ENCODE measurements around the gene ZNF787.

ZNF787 gene

DNA sequence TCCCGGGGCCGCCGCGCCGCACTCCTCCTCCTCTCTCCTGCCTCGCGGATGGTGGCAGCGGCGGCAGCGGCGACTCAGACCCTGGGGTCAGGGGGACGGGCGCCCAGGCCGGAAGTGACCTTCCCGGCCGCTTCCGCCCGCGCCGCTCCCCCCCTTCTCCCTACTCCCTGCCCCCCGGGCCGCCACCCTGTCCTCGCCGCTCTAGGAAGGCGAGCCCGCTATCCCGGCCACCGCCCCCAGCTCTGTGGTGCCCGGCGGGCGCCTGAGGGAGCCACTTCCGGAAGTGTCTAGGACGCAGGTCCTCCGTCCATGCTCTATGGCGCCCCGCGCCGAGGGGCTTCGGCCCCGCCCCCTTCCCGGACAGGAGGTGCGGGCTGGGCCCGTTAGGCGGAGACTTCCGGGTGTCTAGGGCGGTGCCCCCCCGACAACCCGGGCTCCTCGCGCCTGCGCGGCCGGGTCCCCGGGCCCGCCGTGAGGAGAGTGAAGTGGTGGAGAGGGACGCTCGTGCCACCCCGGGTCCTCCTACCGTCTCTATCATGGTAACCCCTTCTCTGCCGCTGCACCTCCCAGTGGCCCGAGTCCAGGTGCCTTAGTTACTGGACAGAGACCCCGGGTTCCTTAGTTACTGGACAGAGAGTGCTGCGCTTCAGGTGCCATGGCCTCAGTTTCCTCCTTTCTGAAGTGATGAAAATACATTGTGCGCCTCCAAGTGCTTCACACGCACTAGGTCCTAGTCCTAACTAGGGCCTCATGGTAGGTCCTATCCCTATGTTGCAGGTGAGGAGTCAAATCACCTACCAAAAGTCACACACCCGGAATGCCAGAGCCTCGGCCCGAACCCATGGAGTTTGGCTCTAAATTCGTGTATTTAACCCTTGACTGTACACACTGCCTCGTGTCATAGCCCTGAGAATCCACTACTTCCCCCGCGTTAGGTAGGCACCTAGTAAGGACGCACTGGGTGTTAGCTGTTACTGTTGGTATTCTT lies at the start of gene ZNF787:
TSS of gene ZNF787 (minus strand) at position 116 of the 988 bp plus-strand sequence. CDS start 18,078 bp downstream, outside the sequence.
- Histone ChIP-seq H3K79me2 (ENCODE audit: insufficient read depth, low read depth) (peaks cover 41% of the 10 kb centered on the region), H3K27ac (peak within 1 kb of the TSS; percentile 94), H3K27me3 (ENCODE audit: insufficient read depth, low read depth) (no peaks in the 10 kb centered on the region), H3K36me3 (ENCODE audit: insufficient read depth) (no peaks in the 10 kb centered on the region), H2AFZ (ENCODE audit: low read depth) (peak within 1 kb of the TSS; percentile 87), H3K9ac (peak within 1 kb of the TSS; percentile 99), H4K20me1 (ENCODE audit: insufficient read depth) (no peaks in the 10 kb centered on the region), H3K4me2 (peak within 1 kb of the TSS; percentile 97), H3K4me3 (IDR thresholded peaks at IDR 0.05; ENCODE audit: insufficient read depth, low read depth, low read length) (no peak within 1 kb of the TSS), H3K4me1 (ENCODE audit: low read depth, poor library complexity, severe bottlenecking) (peaks cover 25% of the 10 kb centered on the region)
- TF ChIP-seq, protein P1, sequence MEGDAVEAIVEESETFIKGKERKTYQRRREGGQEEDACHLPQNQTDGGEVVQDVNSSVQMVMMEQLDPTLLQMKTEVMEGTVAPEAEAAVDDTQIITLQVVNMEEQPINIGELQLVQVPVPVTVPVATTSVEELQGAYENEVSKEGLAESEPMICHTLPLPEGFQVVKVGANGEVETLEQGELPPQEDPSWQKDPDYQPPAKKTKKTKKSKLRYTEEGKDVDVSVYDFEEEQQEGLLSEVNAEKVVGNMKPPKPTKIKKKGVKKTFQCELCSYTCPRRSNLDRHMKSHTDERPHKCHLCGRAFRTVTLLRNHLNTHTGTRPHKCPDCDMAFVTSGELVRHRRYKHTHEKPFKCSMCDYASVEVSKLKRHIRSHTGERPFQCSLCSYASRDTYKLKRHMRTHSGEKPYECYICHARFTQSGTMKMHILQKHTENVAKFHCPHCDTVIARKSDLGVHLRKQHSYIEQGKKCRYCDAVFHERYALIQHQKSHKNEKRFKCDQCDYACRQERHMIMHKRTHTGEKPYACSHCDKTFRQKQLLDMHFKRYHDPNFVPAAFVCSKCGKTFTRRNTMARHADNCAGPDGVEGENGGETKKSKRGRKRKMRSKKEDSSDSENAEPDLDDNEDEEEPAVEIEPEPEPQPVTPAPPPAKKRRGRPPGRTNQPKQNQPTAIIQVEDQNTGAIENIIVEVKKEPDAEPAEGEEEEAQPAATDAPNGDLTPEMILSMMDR (conservative IDR thresholded peaks at IDR 0.05; ENCODE audit: low read depth, low read length): no peak

GRCh38 chr19:56170261-56170660 lies 49.2 kb upstream of the ZNF787 start:
- Histone ChIP-seq H3K9ac (no peak overlapping the region), H3K4me1 (ENCODE audit: low read depth, poor library complexity, severe bottlenecking) (no peaks in the 10 kb centered on the region), H3K27me3 (ENCODE audit: insufficient read depth, low read depth) (no peaks in the 10 kb centered on the region), H3K27ac (no peak overlapping the region), H2AFZ (ENCODE audit: low read depth) (no peak overlapping the region), H3K36me3 (ENCODE audit: insufficient read depth) (no peaks in the 10 kb centered on the region), H3K79me2 (ENCODE audit: insufficient read depth, low read depth) (no peaks in the 10 kb centered on the region), H3K4me2 (no peak overlapping the region), H3K4me3 (IDR thresholded peaks at IDR 0.05; ENCODE audit: insufficient read depth, low read depth, low read length) (no peak overlapping the region), H4K20me1 (ENCODE audit: insufficient read depth) (no peaks in the 10 kb centered on the region)
- TF ChIP-seq, protein P1 (conservative IDR thresholded peaks at IDR 0.05; ENCODE audit: low read depth, low read length): no peak

DNA sequence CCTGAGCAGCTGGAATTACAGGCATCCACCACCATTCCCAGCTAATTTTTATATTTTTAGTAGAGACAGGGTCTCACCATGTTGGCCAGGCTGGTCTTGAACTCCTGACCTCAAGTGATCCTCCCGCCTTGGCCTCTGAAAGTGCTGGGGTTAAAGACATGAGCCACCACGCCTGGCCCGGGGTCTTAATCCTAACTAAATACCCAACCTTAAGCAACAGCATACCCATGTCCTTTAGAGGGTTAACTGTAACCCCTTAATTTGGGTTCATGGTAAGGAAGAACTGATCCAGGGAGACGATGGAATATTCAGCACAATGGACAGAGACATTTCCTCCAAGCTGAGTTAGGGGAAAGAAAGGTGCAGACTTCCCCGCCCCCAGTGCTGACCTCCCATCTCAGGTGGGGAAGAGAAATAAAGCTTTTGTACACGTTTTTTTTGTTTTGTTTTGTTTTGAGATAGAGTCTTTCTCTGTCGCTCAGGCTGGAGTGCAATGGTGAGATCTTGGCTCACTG lies 46.0 kb upstream of the ZNF787 start:
- TF ChIP-seq, protein P1 (conservative IDR thresholded peaks at IDR 0.05; ENCODE audit: low read depth, low read length): no peak
- Histone ChIP-seq H2AFZ (ENCODE audit: low read depth) (no peak overlapping the region), H3K27ac (no peak overlapping the region), H3K4me2 (no peak overlapping the region), H3K4me1 (ENCODE audit: low read depth, poor library complexity, severe bottlenecking) (no peaks in the 10 kb centered on the region), H3K79me2 (ENCODE audit: insufficient read depth, low read depth) (no peaks in the 10 kb centered on the region), H3K27me3 (ENCODE audit: insufficient read depth, low read depth) (no peaks in the 10 kb centered on the region), H3K36me3 (ENCODE audit: insufficient read depth) (no peaks in the 10 kb centered on the region), H3K4me3 (IDR thresholded peaks at IDR 0.05; ENCODE audit: insufficient read depth, low read depth, low read length) (no peak overlapping the region), H4K20me1 (ENCODE audit: insufficient read depth) (no peaks in the 10 kb centered on the region), H3K9ac (no peak overlapping the region)

GRCh38 chr19:56163097-56163496 lies 42.0 kb upstream of the ZNF787 start:
- Histone ChIP-seq H3K27ac (no peak overlapping the region), H3K9ac (no peak overlapping the region), H3K79me2 (ENCODE audit: insufficient read depth, low read depth) (no peaks in the 10 kb centered on the region), H3K4me1 (ENCODE audit: low read depth, poor library complexity, severe bottlenecking) (no peaks in the 10 kb centered on the region), H4K20me1 (ENCODE audit: insufficient read depth) (no peaks in the 10 kb centered on the region), H3K36me3 (ENCODE audit: insufficient read depth) (no peaks in the 10 kb centered on the region), H3K4me3 (IDR thresholded peaks at IDR 0.05; ENCODE audit: insufficient read depth, low read depth, low read length) (no peak overlapping the region), H2AFZ (ENCODE audit: low read depth) (no peak overlapping the region), H3K27me3 (ENCODE audit: insufficient read depth, low read depth) (no peaks in the 10 kb centered on the region), H3K4me2 (no peak overlapping the region)
- TF ChIP-seq, protein P1 (conservative IDR thresholded peaks at IDR 0.05; ENCODE audit: low read depth, low read length): no peak
